Transverse colon (tissue), 4 donors: ENCODE data around the gene PROX1.

Experiments used
- EP300 ChIP-seq: sonication (generic); formaldehyde crosslinking; IDR thresholded peaks from one replicate; pipeline ENCODE4 v1.6.1; 2017; ENCODE audit warnings: antibody characterized with exemption, low read depth
- POLR2A ChIP-seq: fragments of 450-650 bp; IDR thresholded peaks from one replicate; pipeline ENCODE4 v1.6.1; 2016; ENCODE audit warnings: antibody characterized with exemption, mild to moderate bottlenecking, moderate library complexity
- POLR2AphosphoS5 ChIP-seq, 3 donors: sonication (generic); formaldehyde crosslinking; IDR thresholded peaks; one replicate each; pipeline ENCODE4 v1.6.1; 2016; ENCODE audit warnings: antibody characterized with exemption in 3 of 3
- TF ChIP-seq, protein P1 (sequence below), 5 experiments: fragments of 200-600 bp in 3 of 5; fragments of 450-650 bp in 2 of 5; sonication (generic) in 3 of 5; IDR thresholded peaks; 1 replicate in 2 of 5; 2 replicates in 3 of 5; pipeline ENCODE4 v1.5.1; 2016 to 2017; ENCODE audit warnings: antibody characterized with exemption in 5 of 5, inconsistent platforms in 3 of 5, mild to moderate bottlenecking in 2 of 5, moderate library complexity in 1 of 5

GRCh38 chr1:214085325-214085724 lies 97.6 kb downstream of the PROX1 start:
- TF ChIP-seq, protein P1, sequence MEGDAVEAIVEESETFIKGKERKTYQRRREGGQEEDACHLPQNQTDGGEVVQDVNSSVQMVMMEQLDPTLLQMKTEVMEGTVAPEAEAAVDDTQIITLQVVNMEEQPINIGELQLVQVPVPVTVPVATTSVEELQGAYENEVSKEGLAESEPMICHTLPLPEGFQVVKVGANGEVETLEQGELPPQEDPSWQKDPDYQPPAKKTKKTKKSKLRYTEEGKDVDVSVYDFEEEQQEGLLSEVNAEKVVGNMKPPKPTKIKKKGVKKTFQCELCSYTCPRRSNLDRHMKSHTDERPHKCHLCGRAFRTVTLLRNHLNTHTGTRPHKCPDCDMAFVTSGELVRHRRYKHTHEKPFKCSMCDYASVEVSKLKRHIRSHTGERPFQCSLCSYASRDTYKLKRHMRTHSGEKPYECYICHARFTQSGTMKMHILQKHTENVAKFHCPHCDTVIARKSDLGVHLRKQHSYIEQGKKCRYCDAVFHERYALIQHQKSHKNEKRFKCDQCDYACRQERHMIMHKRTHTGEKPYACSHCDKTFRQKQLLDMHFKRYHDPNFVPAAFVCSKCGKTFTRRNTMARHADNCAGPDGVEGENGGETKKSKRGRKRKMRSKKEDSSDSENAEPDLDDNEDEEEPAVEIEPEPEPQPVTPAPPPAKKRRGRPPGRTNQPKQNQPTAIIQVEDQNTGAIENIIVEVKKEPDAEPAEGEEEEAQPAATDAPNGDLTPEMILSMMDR (IDR thresholded peaks at IDR 0.05): no peak
- no peak for TF ChIP-seq POLR2A
- TF ChIP-seq EP300: no peak
- no peak for TF ChIP-seq POLR2AphosphoS5 (IDR thresholded peaks at IDR 0.05)
